GM12878 (cell line): Measurements from ENCODE around the gene GNPTAB. TPM values are rescaled to one million over a fixed set of nuclear protein-coding genes. Genes with fewer than 3 reads are reported as not detected.
A peak's percentile ranks its signal among the peaks of the same experiment; 100 is the strongest.

ENCODE experiments used
- BMI1 ChIP-seq: fragments of 450-650 bp; IDR thresholded peaks from 2 replicates; pipeline ENCODE4 v1.6.1; 2016; ENCODE audit warnings: mild to moderate bottlenecking, moderate library complexity, borderline replicate concordance
- CHD4 ChIP-seq: fragments of 200-600 bp; sonication (generic); IDR thresholded peaks from 2 replicates; pipeline ENCODE4 v1.6.1; 2016; ENCODE audit warnings: mild to moderate bottlenecking
- CUX1 ChIP-seq: IDR thresholded peaks from 2 replicates; pipeline ENCODE4 v1.6.1; 2012; ENCODE audit warnings: improper control_type of control experiment, low read depth, low read length; ENCODE audit not compliant: insufficient replicate concordance
- EGR1 ChIP-seq, 2 experiments: IDR thresholded peaks; 1 replicate in 1 of 2; 2 replicates in 1 of 2; pipeline ENCODE4 v1.6.1; 2011 to 2012; ENCODE audit warnings: low read depth in 2 of 2, low read length in 2 of 2, borderline replicate concordance in 1 of 2, mild to moderate bottlenecking in 1 of 2, moderate library complexity in 1 of 2
- HDAC6 ChIP-seq: fragments of 200-600 bp; sonication (generic); IDR thresholded peaks from one replicate; pipeline ENCODE4 v1.8.0; 2017; ENCODE audit warnings: antibody characterized with exemption; ENCODE audit not compliant: unreplicated experiment
- IKZF2 ChIP-seq, 2 experiments: fragments of 450-650 bp; IDR thresholded peaks; 2 replicates each; pipeline ENCODE4 v1.6.1; 2017; ENCODE audit warnings: mild to moderate bottlenecking in 2 of 2, moderate library complexity in 2 of 2
- NFIC ChIP-seq: IDR thresholded peaks from 2 replicates; pipeline ENCODE4 v1.6.1; 2012; ENCODE audit warnings: low read depth, mild to moderate bottlenecking, inconsistent platforms, low read length, moderate library complexity
- NFXL1 ChIP-seq: fragments of 450-650 bp; IDR thresholded peaks from 2 replicates; pipeline ENCODE4 v1.6.1; 2017; ENCODE audit warnings: antibody characterized with exemption, mild to moderate bottlenecking, borderline replicate concordance
- NKRF ChIP-seq: fragments of 450-650 bp; conservative IDR thresholded peaks from 2 replicates; pipeline ENCODE4 v1.6.1; 2017; ENCODE audit warnings: mild to moderate bottlenecking, moderate library complexity
- PKNOX1 ChIP-seq: fragments of 450-650 bp; IDR thresholded peaks from 2 replicates; pipeline ENCODE4 v1.6.1; 2016; ENCODE audit warnings: mild to moderate bottlenecking
- SREBF1 ChIP-seq: IDR thresholded peaks from 2 replicates; pipeline ENCODE4 v1.6.1; 2012; ENCODE audit warnings: mild to moderate bottlenecking, low read length
- STAT1 ChIP-seq: fragments of 450-650 bp; conservative IDR thresholded peaks from 2 replicates; pipeline ENCODE4 v1.6.1; 2014; ENCODE audit warnings: antibody characterized with exemption, mild to moderate bottlenecking
- STAT3 ChIP-seq: IDR thresholded peaks from 2 replicates; pipeline ENCODE4 v1.6.1; 2011; ENCODE audit warnings: low read depth, low read length, improper control_type of control experiment
- YY1 ChIP-seq: IDR thresholded peaks from 2 replicates; pipeline ENCODE4 v1.6.1; 2011; ENCODE audit warnings: low read depth, mild to moderate bottlenecking, low read length
- ZZZ3 ChIP-seq: IDR thresholded peaks from 2 replicates; pipeline ENCODE4 v1.6.1; 2011; ENCODE audit warnings: low read depth; ENCODE audit not compliant: control insufficient read depth, insufficient read length
- polyA plus RNA-seq, 11 experiments: library from polyadenylated mRNA; depleted of rRNA in 4 of 11; unstranded in 6 of 11; stranded (reverse) in 5 of 11; fragments of >200 nt; fragmentation: Nextera tagmentation in 4 of 11; fragmentation: Illumina TruSeq in 1 of 11; extraction: Ambion mirVana in 4 of 11; extraction: Trizol in 1 of 11; gene quantifications; 1 replicate in 1 of 11; 2 replicates in 10 of 11; pipeline versions ENCODE4 v1.2.1 to v1.2.3, GENCODE V29; 2011 to 2016; ENCODE audit warnings: inconsistent platforms in 2 of 11, missing spikeins in 2 of 11, low read depth in 1 of 11
- total RNA-seq, 4 experiments: library from RNA; depleted of rRNA in 3 of 4; stranded (reverse); fragments of >200 nt in 3 of 4; fragmentation: Illumina TruSeq in 1 of 4; extraction: Trizol in 1 of 4; gene quantifications; 2 replicates each; pipeline versions ENCODE4 v1.2.1 to v1.2.3, GENCODE V29; 2013 to 2021
- TF ChIP-seq, protein P1 (sequence below): fragments of 150-350 bp; IDR thresholded peaks from 2 replicates; pipeline ENCODE4 v1.6.1; 2016; ENCODE audit warnings: low read depth, low read length

The GNPTAB gene
- total and polyA plus RNA-seq, 10 of the 15 experiments (the other 5 are each of a cell fraction or from before 2014, with no cell fraction given): 9.8 to 38.9 (median 35.3) TPM

GRCh38 chr12:101839324-101840283 is 8.8 kb upstream of the GNPTAB start (continued):
- TF ChIP-seq NKRF (no peak), NFIC (no peak), PKNOX1 (no peak), STAT3 (no peak), YY1 (0 out of 2 replicates have a peak, but pooled peaks have one; percentile 30), CHD4 (no peak), EGR1 (IDR thresholded peaks at IDR 0.05; ENCODE audit: borderline replicate concordance in 1 of 2, low read depth in 2 of 2, low read length in 2 of 2) (no peak), ZZZ3 (no peak), HDAC6 (no peak), SREBF1 (no peak), IKZF2 (IDR thresholded peaks at IDR 0.05) (no peak), STAT1 (no peak), NFXL1 (no peak), BMI1 (no peak), CUX1 (no peak)
- TF ChIP-seq, protein P1, sequence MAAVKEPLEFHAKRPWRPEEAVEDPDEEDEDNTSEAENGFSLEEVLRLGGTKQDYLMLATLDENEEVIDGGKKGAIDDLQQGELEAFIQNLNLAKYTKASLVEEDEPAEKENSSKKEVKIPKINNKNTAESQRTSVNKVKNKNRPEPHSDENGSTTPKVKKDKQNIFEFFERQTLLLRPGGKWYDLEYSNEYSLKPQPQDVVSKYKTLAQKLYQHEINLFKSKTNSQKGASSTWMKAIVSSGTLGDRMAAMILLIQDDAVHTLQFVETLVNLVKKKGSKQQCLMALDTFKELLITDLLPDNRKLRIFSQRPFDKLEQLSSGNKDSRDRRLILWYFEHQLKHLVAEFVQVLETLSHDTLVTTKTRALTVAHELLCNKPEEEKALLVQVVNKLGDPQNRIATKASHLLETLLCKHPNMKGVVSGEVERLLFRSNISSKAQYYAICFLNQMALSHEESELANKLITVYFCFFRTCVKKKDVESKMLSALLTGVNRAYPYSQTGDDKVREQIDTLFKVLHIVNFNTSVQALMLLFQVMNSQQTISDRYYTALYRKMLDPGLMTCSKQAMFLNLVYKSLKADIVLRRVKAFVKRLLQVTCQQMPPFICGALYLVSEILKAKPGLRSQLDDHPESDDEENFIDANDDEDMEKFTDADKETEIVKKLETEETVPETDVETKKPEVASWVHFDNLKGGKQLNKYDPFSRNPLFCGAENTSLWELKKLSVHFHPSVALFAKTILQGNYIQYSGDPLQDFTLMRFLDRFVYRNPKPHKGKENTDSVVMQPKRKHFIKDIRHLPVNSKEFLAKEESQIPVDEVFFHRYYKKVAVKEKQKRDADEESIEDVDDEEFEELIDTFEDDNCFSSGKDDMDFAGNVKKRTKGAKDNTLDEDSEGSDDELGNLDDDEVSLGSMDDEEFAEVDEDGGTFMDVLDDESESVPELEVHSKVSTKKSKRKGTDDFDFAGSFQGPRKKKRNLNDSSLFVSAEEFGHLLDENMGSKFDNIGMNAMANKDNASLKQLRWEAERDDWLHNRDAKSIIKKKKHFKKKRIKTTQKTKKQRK: no peak
